Left colon (tissue), 2 donors: ENCODE results near the gene EPHA2. TPM values are rescaled to one million over a fixed set of nuclear protein-coding genes. Genes with fewer than 3 reads are reported as not detected.

Experiments
- total RNA-seq, 2 donors: library from RNA; stranded (reverse); fragmentation: NEBNext Ultra II Directional; extraction: Animal tissue kit (Norgen Biotek cat#: 25700); gene quantifications; one replicate each; pipeline ENCODE4 v1.2.1, GENCODE V29; 2021
- donor health status: DM: no; HTN: no; CAD: no.
- donor health status: DM: yes; HTN: yes; CAD: no.

The EPHA2 gene
- total RNA-seq, 2 donors from 2014 or later: 44.3 to 48.1 TPM

Other genes with a start within 250 kb of the EPHA2 start
- gene ZBTB17, start 180.0 kb downstream of the EPHA2 start, total RNA-seq: 10 to 100 TPM; 29.1 to 30.0 TPM
- gene SRARP, start 151.8 kb downstream of the EPHA2 start, total RNA-seq: not detected
- 10 to 100 TPM in 1 of 2 donors, under 1 TPM in 1; 0.73 to 17.6 TPM for gene HSPB7, start 138.0 kb downstream of the EPHA2 start, total RNA-seq
- 1 to 10 TPM in 1 of 2 donors, under 1 TPM in 1; 0.73 to 1.7 TPM for gene CLCNKA, start 134.0 kb downstream of the EPHA2 start, total RNA-seq
- gene CLCNKB, start 112.3 kb downstream of the EPHA2 start, total RNA-seq: under 1 TPM in 1 of 2 donors, not detected in 1; 0.14 TPM
- not detected for gene FAM131C, start 82.4 kb downstream of the EPHA2 start, total RNA-seq
- 10 to 100 TPM in 1 of 2 donors, 1 to 10 TPM in 1; 8.0 to 10.6 TPM for gene ARHGEF19, start 56.6 kb upstream of the EPHA2 start, total RNA-seq
- 1 to 10 TPM; 5.9 to 7.6 TPM for gene CPLANE2, start 81.1 kb upstream of the EPHA2 start, total RNA-seq
- gene FBXO42, start 196.4 kb upstream of the EPHA2 start, total RNA-seq: 10 to 100 TPM; 13.4 to 14.8 TPM
- gene SZRD1, start 211.2 kb upstream of the EPHA2 start, total RNA-seq: 100 to 1,000 TPM; 111 to 123 TPM